Upper lobe of left lung (tissue), 6 donors: ENCODE data around the gene SNX24. TPM values are rescaled to one million over a fixed set of nuclear protein-coding genes. Genes with fewer than 3 reads are reported as not detected.

Source experiments
- ATAC-seq, 2 donors: fragments of 200-7000 bp; cut with Tn5 transposase; one replicate each; pipeline ENCODE4 v1.9.1; 2022; ENCODE audit warnings: mild to moderate bottlenecking in 2 of 2, moderate library complexity in 2 of 2; ENCODE audit not compliant: low FRiP score in 2 of 2
- DNase-seq, 2 donors: peaks; one replicate each; pipeline ENCODE4 v3.0.0-alpha.2; 2019 to 2020
- H3K27ac ChIP-seq, 4 donors: fragments of 200-600 bp; sonication (generic); one replicate each; pipeline ENCODE4 v1.5.1; 2016 to 2019
- H3K27me3 ChIP-seq, 4 donors: fragments of 200-600 bp; sonication (generic); one replicate each; pipeline ENCODE4 v1.5.1; 2017 to 2019
- H3K36me3 ChIP-seq, 4 donors: fragments of 200-600 bp; sonication (generic); one replicate each; pipeline ENCODE4 v1.5.1; 2016 to 2019
- H3K4me1 ChIP-seq, 4 donors: fragments of 200-600 bp; sonication (generic); one replicate each; pipeline ENCODE4 v1.5.1; 2018 to 2019
- H3K4me3 ChIP-seq, 4 donors: fragments of 200-600 bp; sonication (generic); one replicate each; pipeline ENCODE4 v1.5.1; 2017 to 2019; ENCODE audit warnings: mild to moderate bottlenecking in 2 of 4, moderate library complexity in 1 of 4
- H3K9me3 ChIP-seq, 4 donors: fragments of 200-600 bp; sonication (generic); one replicate each; pipeline ENCODE4 v1.5.1; 2018 to 2019
- CTCF ChIP-seq, 6 experiments: fragments of 450-650 bp in 4 of 6; fragments of 200-600 bp in 2 of 6; sonication (generic) in 2 of 6; IDR thresholded peaks; one replicate each; pipeline ENCODE4 v1.5.1; 2016 to 2019; ENCODE audit warnings: antibody characterized with exemption in 6 of 6
- EP300 ChIP-seq, 4 donors: sonication (generic); formaldehyde crosslinking; IDR thresholded peaks; one replicate each; pipeline ENCODE4 v1.5.1; 2017; ENCODE audit warnings: antibody characterized with exemption in 4 of 4, control low read depth in 2 of 4
- POLR2A ChIP-seq, 4 donors: fragments of 450-650 bp; IDR thresholded peaks; one replicate each; pipeline ENCODE4 v1.5.1; 2016 to 2017; ENCODE audit warnings: antibody characterized with exemption in 4 of 4, mild to moderate bottlenecking in 2 of 4
- POLR2AphosphoS5 ChIP-seq, 2 donors: sonication (generic); formaldehyde crosslinking; IDR thresholded peaks; one replicate each; pipeline ENCODE4 v1.5.1; 2017; ENCODE audit warnings: antibody characterized with exemption in 2 of 2
- WGBS, 2 donors: methylation state at CpG; one replicate each; pipeline ENCODE4 v1.1.5; 2017 to 2018; 5-methylcytosine and 5-hydroxymethylcytosine counted together
- total RNA-seq, 6 donors: library from RNA; depleted of rRNA in 4 of 6; stranded (reverse); fragments of >200 nt in 4 of 6; gene quantifications; one replicate each; pipeline versions ENCODE4 v1.1.0 to v1.2.1, GENCODE V29; 2016 to 2021
- donor health status: DM: no; HTN: no; CAD: no; lungs with moderate emphysema.
- donor health status: DM: no; HTN: yes; CAD: no; lungs with severe emphysema.

SNX24 gene
- total RNA-seq, 6 donors from 2014 or later, result 24.2 to 61.8 (median 35.6) TPM

GRCh38 chr5:123012321-123012720 lies 166.9 kb downstream of the SNX24 start:
- 77 to 87% methylated on average over 1 of the region's 1 CpG for WGBS, 2 donors
- Histone ChIP-seq H3K27ac (no peak overlapping the region), H3K4me1 (no peaks in the 10 kb centered on the region), H3K36me3 (peaks cover 0 to 7% (median 0%) of the 10 kb centered on the region in 4 donors), H3K9me3 (no peaks in the 10 kb centered on the region), H3K27me3 (no peaks in the 10 kb centered on the region), H3K4me3 (no peak overlapping the region)
- no peak for DNase-seq
- TF ChIP-seq CTCF (IDR thresholded peaks at IDR 0.05) (no peak), POLR2AphosphoS5 (IDR thresholded peaks at IDR 0.05) (no peak), POLR2A (IDR thresholded peaks at IDR 0.05) (no peak), EP300 (IDR thresholded peaks at IDR 0.05) (no peak)
- no peak for ATAC-seq

DNA sequence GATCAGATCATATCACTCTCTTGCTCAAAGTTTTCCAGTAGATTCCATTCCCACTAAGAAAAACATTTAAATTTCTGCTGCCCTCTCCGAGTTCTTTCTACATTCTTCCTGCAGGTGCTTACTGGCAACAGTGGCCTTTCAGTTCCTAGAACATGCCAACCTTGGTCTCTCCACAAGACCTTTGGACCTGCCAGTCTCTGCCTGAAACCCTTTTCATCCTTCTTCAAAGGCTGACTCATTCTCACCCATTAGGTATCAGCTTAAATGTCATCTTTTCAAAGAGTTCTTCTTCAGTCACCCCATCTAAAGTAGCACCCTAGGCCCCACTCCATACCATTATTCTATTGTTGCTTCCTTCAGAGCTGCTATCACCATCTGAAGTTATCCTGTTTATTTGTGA lies 169.3 kb downstream of the SNX24 start:
- H3K4me1 ChIP-seq, result no peaks in the 10 kb centered on the region
- WGBS, 2 donors, result 90 to 97% methylated on average over 1 of the region's 1 CpG
- H3K27me3 ChIP-seq, result no peaks in the 10 kb centered on the region
- DNase-seq (no peak), ATAC-seq (no peak)
- no peaks in the 10 kb centered on the region for H3K36me3 ChIP-seq
- no peak overlapping the region for H3K4me3 ChIP-seq
- TF ChIP-seq EP300 (IDR thresholded peaks at IDR 0.05), result no peak
- TF ChIP-seq POLR2A (IDR thresholded peaks at IDR 0.05), result no peak
- no peak for TF ChIP-seq CTCF (IDR thresholded peaks at IDR 0.05)
- TF ChIP-seq POLR2AphosphoS5 (IDR thresholded peaks at IDR 0.05), result no peak
- H3K27ac ChIP-seq, result no peak overlapping the region
- H3K9me3 ChIP-seq, result no peaks in the 10 kb centered on the region

DNA sequence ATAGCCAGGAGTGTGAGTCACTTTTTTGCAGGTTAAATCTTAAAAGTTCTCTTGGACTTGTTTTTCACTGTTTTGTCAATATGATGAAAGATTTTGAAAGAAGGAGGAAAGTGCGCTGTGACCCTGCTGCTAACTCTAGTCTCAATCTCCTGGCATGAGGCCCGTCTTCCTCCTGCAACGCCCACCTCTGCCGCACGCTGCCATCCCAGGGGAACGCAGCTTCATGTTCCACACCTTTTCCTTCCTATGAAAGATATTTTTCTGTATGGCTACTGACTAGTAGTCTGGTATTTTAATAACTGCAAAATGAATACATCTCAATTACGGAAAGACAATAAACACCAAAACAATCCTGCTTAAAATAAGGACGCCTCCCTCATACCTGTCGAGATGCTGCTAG lies 182.8 kb downstream of the SNX24 start:
- Histone ChIP-seq H3K27ac (no peak overlapping the region), H3K4me3 (no peak overlapping the region), H3K9me3 (no peaks in the 10 kb centered on the region), H3K4me1 (no peaks in the 10 kb centered on the region), H3K27me3 (no peaks in the 10 kb centered on the region), H3K36me3 (peaks cover 0 to 44% (median 10%) of the 10 kb centered on the region in 4 donors)
- DNase-seq (no peak), ATAC-seq (no peak)
- no peak for TF ChIP-seq POLR2AphosphoS5 (IDR thresholded peaks at IDR 0.05)
- TF ChIP-seq EP300 (IDR thresholded peaks at IDR 0.05), result no peak
- TF ChIP-seq CTCF (IDR thresholded peaks at IDR 0.05), result no peak
- TF ChIP-seq POLR2A (IDR thresholded peaks at IDR 0.05), result no peak
- 76 to 93% methylated on average over 9 of the region's 9 CpGs for WGBS, 2 donors

- DNase-seq, result no peak
- no peak for TF ChIP-seq POLR2AphosphoS5 (IDR thresholded peaks at IDR 0.05)
- no peak for TF ChIP-seq POLR2A (IDR thresholded peaks at IDR 0.05)
- no peak for TF ChIP-seq CTCF (IDR thresholded peaks at IDR 0.05)
- TF ChIP-seq EP300 (IDR thresholded peaks at IDR 0.05), result no peak
- H3K36me3 ChIP-seq, result peaks cover 0 to 10% (median 1%) of the 10 kb centered on the region in 4 donors
- ATAC-seq, result no peak
- 86 to 87% methylated on average over 6 of the region's 6 CpGs for WGBS, 2 donors
- no peak overlapping the region for H3K27ac ChIP-seq
- no peak overlapping the region for H3K4me3 ChIP-seq
- peaks cover 0 to 20% (median 2%) of the 10 kb centered on the region in 4 donors for H3K4me1 ChIP-seq
- peaks cover 0 to 9% (median 0%) of the 10 kb centered on the region in 4 donors for H3K27me3 ChIP-seq
- no peaks in the 10 kb centered on the region for H3K9me3 ChIP-seq
Measured at GRCh38 chr5:123033157-123033671, 187.8 kb downstream of the SNX24 start.

DNA sequence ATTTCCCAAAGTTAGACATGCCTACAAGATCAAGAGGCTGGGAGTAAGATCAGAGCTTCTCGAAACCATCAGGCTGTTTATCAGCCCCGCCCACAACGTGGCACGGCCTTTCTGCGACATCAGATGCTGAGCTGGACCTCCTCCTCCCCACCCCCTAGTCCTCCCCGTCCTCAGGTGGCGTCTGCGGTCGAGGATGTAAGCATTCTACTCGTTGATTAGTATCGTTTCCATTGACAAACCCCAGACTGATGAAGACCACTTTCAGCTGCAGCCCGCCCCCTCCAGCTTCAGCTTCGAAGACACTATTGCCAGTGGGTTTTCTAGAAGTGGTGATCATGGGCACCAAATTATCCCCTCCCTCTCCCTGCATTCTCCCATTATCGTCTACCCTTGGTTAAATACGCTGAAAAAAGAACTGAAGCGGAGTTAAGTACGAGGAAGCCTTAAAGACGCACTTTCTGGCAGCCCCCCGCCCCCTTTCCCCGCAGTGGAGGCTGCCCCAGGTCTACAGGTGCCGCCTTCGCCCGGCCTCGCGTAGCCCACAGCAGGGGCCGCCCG lies 190.0 kb downstream of the SNX24 start:
- ATAC-seq, result peak in 1 of 2 donors; percentile 23
- Histone ChIP-seq H3K4me3 (peak overlapping the region; percentile 66 to 95 (median 82)), H3K27me3 (peaks cover 0 to 9% (median 0%) of the 10 kb centered on the region in 4 donors), H3K9me3 (no peaks in the 10 kb centered on the region), H3K4me1 (peaks cover 0 to 20% (median 2%) of the 10 kb centered on the region in 4 donors), H3K27ac (peak overlapping the region; percentile 84 to 96 (median 92)), H3K36me3 (no peaks in the 10 kb centered on the region)
- WGBS, 2 donors, result 2 to 7% methylated on average over 20 to 27 of the region's 27 CpGs
- TF ChIP-seq POLR2AphosphoS5 (IDR thresholded peaks at IDR 0.05) (peak in 1 of 2 donors; percentile 24), CTCF (IDR thresholded peaks at IDR 0.05) (no peak), EP300 (IDR thresholded peaks at IDR 0.05) (no peak)
- peak in 1 of 2 donors; percentile 79 for DNase-seq
